Activated T-cell treated with anti-CD3 and anti-CD28 coated beads for 24 hours (primary cell): ENCODE results near the gene MDM4.
A peak's percentile ranks its signal among the peaks of the same experiment; 100 is the strongest.
"Not testable (repeated sequence)": the region's sequence is repeated elsewhere in the genome, so short reads cannot be mapped to it uniquely, and the experiment has no call there.

ENCODE experiments used
- DNase-seq: peaks from one replicate; pipeline ENCODE4 v3.0.0-alpha.2; 2020; ENCODE audit warnings: low read depth

Gene MDM4

DNA sequence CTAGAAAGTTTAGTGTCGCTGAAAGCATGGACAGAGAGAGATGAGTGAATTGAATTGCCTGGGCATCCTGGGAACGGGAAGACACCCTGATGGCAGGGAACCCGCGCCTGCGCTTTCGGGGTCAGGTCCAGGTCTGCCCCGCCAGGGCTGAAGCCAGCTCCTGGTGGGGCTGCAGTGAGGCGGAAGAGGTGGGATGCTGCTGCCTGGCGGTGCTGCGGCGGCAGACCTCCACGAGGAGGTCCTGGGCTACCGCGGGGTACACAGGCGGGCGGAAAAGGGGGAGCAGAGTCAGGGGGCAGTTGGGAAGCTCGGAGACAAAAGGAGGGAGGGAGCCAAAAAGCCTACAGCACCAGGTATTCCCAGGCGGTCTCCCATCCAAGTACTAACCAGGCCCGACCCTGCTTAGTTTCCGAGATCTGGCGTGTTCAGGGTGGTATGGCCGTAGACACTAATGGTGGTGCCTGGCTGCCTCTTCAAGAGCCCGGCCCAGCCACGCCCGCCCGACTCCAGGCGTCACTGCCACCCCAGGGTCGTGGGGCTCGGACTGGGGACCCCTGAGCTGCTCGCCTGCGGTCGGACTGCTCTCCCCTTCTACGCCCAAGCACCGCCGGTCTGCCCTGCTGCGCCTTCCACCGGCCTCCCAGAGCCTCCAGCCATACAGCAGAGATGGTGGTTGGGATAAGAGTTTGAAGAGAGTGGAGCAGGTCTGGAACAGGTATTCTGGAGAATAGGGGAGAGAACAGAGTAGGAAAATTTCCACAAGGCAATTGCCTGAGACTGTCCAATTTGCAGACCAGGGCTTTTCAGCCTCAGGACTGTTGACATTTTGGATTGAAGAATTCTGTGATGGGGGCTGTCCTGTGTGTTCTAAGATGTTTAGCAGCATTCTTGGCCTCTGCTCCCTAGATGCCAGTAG is 46.1 kb downstream of the MDM4 start:
- no peak for DNase-seq

DNA sequence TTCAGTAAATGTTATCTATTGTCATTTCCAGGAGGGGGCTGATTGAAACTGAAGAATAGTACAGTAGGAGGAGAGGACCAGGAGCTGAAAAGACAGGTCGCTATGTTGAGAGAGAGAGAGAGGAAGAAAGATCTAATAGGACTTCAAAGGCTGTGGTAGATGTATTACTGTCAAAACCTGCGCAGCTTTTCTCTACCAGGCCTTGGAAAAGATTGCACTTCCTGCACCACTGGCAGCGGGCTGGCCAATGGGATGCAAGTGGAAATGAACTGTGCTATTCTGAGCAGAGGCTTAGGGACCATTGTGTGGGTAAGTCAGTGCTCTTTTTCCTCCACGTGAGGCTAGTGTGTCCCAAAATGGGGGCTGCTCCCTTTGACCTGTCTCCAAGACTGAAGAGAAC is 47.1 kb downstream of the MDM4 start:
- no peak for DNase-seq

DNA sequence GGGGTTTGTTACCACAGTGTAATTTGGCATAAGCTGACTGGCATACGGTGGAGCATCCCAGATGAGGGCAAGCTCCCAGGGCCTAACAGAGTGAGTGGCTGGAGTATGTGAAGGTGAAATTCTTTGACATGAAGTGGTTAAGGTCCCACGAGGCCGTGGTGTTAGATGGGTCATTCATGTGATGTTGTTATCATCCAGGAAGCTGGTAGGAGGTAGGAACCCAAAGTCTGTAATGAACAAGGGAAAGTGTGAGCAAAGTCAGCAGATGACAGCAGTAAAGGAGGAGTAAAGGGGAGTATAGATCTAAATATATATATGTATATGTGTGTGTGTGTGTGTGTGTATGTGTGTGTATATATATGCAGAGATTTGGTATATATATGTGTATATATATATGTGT is 47.6 kb downstream of the MDM4 start:
- DNase-seq: no peak

DNA sequence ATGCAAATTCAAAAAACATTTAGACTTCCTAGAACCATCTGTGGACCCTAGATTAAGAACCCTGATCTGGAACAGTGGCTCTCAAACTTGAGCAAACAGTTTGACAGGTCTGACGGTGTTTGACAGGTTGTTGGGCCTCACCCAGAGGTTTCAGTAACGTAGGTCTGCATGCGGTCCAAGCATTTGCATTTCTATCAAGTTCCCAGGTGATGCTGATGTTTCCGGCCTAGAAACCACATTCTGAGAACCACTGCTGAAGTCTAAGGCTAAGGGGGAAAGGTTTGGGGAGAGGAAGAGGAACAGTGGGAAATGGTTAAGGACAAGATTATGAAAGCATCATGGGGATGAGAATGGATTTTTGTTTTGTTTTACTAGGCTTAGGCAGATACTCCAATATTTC is 48.6 kb downstream of the MDM4 start:
- no peak for DNase-seq

GRCh38 chr1:204565617-204566582 is 49.7 kb downstream of the MDM4 start:
- peak; percentile 44 for DNase-seq

GRCh38 chr1:204566583-204566955 is 50.4 kb downstream of the MDM4 start:
- no peak for DNase-seq

DNA sequence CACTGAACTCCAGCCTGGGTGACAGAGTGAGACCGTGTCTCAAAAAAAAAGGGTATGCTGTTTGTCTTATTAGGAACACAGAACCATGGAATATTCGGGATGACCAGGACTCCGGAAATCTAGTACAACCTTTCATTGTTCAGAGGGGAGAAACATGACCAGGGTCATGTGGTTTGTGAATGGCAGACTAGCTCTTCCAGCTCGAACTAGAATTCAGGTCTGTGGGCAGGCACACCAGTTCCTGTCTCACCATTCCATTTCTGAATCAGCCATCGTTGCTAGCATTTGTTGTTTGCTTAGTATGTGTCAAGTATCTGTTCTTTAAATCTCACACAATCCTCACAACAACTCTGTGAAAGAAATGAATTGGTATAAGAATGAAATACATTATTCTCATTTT is 50.9 kb downstream of the MDM4 start:
- DNase-seq: no peak

DNA sequence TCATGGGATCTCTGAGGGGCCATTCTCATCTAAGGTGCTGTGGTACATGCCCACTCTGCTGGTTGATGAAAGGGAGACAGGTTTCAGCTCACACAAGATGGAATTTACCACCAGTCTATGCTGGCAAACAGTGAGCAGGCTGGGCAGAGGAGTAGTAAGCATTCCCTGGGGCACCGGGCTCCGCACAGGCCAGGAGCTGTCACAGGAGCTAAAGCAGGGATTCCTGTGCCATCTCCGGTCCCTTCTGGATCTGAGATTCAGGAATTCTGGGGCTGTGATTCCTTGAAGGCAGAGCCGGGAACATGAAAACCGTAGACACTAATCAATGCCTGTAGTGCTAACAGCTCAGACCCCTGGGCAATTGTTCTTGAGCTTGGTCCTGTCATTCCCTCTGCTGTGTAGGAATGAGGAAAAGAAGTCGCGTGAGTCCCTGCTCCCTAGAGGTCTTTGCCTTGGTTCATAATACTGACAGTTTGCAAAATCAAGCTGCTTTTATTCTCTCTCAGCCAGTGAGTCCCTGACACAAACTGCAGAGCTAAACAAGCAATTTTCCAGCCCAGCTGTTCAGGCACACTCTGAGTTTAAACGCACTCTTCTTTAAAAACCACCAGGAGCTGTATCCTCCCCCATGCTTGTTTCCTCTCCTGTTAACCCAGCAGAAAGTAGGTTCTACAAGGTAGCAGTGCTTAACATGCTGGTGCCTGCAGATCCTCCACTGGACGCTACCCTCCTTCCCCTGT is 52.5 kb downstream of the MDM4 start:
- no peak for DNase-seq

GRCh38 chr1:204569478-204569877 is 53.3 kb downstream of the MDM4 start:
- DNase-seq: no peak

DNA sequence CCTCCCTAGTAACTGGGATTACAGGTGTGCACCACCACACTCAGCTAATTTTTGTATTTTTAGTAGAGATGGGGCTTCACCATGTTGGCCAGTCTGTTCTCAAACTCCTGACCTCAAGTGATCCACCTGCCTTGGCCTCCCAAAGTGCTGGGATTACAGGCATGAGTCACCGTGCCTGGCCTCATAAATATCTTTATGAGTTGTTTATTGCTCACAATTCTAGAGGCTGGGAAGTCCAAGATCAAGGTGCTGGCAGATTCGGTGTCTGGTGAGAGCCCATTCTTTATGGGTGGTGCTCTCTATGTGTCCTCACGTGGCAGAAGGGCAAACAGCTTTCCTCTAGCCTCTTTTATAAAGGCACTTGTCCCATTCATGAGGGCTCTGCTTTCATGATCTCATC is 53.8 kb downstream of the MDM4 start:
- DNase-seq: not testable (repeated sequence)

DNA sequence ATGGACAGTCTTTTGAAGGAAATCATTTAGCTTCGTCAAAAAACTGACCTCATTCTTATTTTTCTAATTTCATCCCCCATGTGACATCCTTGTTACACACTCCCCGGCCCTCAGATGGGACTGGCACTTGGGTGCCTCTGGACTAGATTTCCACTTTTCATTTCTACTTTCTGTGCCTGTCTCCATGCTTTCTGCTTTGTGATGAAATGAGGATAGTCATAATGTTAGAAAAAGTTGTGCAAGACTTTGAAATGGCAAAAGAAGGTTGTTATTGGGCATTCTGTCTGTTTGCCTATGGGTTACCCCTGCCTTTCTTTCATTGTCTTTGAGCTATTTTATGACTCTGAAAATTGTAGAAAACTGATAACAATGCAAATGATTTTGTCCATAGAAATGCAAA is 54.9 kb downstream of the MDM4 start:
- no peak for DNase-seq

GRCh38 chr1:204571631-204572030 is 55.4 kb downstream of the MDM4 start:
- DNase-seq: no peak

DNA sequence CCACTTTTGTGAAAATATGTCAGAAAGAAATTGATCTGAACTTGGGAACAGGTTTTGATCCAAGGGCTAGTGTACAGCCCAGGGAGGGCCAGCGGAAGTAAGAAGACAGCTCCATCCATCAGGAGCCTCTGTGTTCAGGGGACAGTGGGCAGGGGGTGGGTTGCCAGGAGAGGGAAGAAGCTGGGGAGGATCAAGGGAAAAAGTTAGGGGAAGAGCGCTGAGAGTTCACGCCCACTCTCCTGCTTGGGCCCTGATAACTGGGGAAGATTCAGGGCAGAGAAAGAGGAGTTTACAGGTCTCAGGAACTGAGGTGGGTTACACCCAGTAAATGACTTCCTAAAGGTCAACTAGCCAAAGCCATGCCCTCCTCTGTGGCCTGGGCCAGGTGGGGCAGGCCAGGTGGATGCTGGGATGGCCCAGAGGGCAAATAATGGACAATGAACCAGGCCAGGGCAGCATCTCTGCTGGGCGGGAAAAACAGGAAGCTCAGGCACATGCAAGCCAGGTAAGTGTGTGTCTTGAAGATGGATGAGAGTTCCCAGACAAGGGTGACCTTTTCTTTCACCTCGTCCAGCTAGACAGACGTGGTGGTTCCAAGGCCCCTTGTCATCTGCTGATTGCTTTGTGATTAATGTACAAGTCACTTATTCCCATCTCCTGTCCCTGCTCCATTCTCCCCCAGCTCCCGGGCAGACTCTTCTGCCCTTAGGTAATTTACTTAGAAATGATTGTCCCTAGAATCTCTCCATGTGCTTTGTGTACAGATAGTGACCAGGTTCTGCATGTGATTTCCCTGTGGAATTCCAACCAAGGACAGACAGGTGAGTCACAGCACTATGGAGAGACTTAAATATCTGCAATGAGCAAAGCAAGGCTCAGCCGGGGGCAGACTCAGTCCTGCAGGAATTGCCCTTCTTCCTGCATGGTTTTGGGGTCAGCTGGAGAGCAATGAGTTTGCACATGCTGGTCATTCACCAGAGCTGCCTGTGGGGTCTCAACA is 57.0 kb downstream of the MDM4 start:
- DNase-seq: no peak

DNA sequence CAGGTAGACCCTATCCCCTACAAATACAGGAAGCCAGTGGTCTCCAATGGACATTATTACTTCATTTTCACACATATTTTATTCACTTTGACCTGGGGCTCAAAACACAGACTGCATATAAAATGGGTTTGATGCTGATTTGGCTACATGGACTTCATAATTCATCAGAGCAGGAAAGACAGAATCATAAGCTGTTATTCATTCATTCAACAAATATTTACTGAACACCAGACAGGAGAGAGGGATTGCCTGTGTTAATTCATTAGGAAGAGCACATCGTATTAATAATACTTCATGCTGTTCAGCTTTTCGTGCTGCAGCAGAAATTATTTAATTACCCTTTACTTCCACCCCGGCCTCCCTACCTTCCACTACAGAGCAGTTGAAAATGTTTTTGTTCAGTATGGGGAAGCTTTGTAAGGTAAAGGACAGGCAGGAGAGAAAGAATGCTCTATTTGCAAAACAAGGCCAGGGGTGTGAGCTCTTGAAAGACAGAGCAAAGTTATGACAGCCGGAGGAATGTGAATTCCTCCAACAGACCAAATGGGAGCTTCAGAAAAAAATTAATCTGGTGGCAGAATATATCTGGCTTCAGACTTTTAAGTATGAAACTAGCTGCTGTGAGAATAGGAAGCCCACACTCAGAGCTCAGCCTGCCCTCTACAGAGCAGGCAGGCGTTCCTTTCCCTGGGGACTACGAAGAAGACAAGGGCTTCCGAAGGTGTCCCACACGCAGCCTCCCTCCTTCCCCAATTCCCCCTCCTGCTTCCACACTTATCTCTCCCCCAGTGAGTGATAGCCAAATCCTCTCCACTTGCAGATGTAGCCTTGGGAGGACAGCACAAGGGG is 58.0 kb downstream of the MDM4 start:
- no peak for DNase-seq

GRCh38 chr1:204574865-204575163 is 58.6 kb downstream of the MDM4 start:
- no peak for DNase-seq

DNA sequence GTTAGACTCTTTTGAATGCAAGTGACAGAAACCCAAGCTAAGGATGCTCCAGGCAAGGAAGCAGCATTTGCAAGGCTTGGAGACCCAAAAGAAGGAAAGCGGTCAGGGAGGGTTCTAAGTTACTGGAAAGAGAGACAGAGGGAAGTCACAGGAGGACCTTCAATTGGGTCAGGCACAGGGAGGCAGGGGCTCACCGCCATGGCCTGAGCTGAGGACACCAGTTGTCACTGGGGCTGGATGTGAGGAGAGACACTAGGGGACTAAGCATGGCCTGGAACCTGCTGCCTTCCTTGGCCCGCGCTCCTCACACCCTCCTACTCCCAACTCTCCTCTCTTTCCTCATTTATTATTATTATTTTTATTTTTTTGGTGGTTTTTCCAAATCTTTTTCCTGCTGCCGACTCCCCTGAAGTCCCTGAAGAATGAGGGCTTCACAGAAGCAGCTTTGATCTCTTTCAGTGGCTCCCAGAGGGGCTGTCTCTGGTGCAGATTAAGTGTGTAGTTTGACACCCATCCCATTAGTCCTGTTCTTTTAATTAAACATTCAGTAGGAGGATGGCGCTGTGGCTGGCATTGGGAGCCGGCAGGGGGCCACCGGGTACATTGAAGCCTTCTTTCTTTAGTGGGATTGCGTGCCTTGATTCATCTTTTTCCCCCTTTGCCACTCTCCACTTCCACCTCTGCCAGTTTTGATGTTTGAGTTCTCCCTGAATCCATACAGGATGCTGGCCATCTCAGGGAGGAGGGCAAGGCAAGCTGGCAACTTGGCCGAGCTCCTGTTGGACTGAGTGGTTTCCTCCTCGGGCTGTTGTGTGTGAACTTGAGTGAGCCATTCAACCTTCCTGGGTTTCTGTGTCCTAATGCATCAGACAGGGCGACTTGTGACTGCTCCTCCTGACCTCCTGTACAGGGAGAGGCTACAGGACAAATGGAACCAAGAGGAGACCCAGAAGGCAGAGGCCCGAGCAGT is 59.3 kb downstream of the MDM4 start:
- no peak for DNase-seq

DNA sequence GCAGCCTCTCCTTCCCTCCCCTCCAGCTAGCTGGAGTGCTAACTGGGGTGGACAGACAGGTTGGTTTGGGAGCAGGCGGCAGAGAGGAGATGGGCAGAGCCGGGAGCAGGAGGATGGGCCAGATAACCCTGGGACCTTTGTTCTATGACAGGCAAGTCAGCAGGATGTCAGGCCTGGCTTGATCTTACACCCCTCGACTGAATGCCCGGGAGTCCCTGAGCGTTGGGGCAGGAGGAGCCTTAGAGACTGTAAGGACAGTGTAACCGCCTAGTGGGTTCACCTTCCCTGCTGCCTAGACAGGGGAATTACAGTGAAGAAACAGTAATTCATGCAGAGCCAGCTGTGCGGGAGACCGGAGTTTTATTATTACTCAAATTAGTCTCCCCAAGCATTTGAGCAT is 60.2 kb downstream of the MDM4 start:
- DNase-seq: no peak

- no peak for DNase-seq
Measured at GRCh38 chr1:204577794-204578478, 61.7 kb downstream of the MDM4 start.
